ENCODE measurements around the gene NUAK1. TPM values are rescaled to one million over a fixed set of nuclear protein-coding genes. Genes with fewer than 3 reads are reported as not detected.

The NUAK1 gene
- total RNA-seq, 1 experiment from 2014 or later = 10.1 TPM

DNA sequence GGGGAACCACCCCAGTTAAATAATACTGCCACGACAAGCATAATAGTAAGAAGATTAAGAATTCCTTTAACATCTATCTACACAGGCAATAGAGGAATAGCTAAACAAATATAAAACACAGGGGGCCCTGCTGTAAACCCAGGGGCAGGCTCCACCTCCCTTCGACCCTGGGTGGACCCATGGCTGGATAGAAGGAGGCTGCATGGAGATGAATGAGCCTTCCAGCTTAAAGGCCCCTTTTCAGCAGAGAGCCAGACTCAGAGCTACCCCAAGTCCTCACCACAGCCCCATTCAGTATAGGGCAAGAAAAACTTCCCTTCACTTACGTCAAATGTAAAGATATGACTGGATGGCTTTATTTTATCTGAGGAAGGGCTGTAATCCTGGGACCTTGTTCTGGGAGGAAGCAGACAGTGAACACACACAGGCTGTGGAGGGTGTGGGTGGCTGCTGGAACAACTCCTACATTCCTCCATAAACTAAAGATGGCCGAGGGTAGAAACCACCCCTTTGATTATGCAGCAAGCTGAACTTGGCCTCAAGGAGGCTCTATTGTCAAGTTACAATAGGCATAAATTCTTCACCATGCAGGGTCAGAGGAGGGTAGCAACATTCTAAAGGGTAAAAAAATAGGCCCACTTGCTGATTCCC lies 30.4 kb downstream of the NUAK1 start:
- Histone ChIP-seq H4K8ac (replicated peaks; ENCODE audit: insufficient read length, low read depth, low read length) (no peak overlapping the region), H2BK15ac (ENCODE audit: low read depth, low read length) (no peak overlapping the region), H3K18ac (ENCODE audit: insufficient read length, low read depth, low read length) (peak overlapping the region; percentile 28), H3K4me1 (ENCODE audit: insufficient read depth, low read length) (peaks cover 20% of the 10 kb centered on the region), H2BK20ac (ENCODE audit: low read depth, low read length, poor library complexity, severe bottlenecking) (no peak overlapping the region), H3K14ac (ENCODE audit: insufficient read depth, low read length) (peak overlapping the region; percentile 50; the same call in 1 of the 2 replicates), H2BK5ac (ENCODE audit: insufficient read length, low read length) (no peak overlapping the region), H2BK120ac (ENCODE audit: low read depth, low read length, poor library complexity, severe bottlenecking) (peak overlapping the region; percentile 14), H3K9ac (ENCODE audit: extremely low read depth, insufficient read length, low read length) (no peak overlapping the region), H3K4ac (ENCODE audit: low read depth, low read length) (no peak overlapping the region; the same call in 1 of the 2 replicates), H3K9me3 (ENCODE audit: control insufficient read depth, low read depth, low read length) (no peaks in the 10 kb centered on the region), H2AK5ac (ENCODE audit: insufficient read length, low read length) (no peak overlapping the region), H4K20me1 (ENCODE audit: control insufficient read depth, insufficient read depth, insufficient read length) (no peaks in the 10 kb centered on the region), H2BK12ac (ENCODE audit: insufficient read length, low read depth, low read length) (no peak overlapping the region), H3K56ac (ENCODE audit: insufficient read length, low read depth, low read length) (no peak overlapping the region), H4K5ac (ENCODE audit: insufficient read length, low read depth, low read length) (no peak overlapping the region), H3K27me3 (ENCODE audit: insufficient read depth, low read length) (no peaks in the 10 kb centered on the region), H3K79me2 (ENCODE audit: insufficient read depth, low read length) (peaks cover 5% of the 10 kb centered on the region; the same call in 1 of the 2 replicates), H3K79me1 (ENCODE audit: insufficient read depth, low read depth, low read length, poor library complexity, severe bottlenecking) (no peaks in the 10 kb centered on the region), H3K23me2 (ENCODE audit: insufficient read length, low read depth, low read length, poor library complexity, severe bottlenecking) (no peaks in the 10 kb centered on the region), H3T11ph (ENCODE audit: low read length) (no peak overlapping the region), H3K4me2 (ENCODE audit: insufficient read depth, insufficient read length, low read length) (peak overlapping the region; percentile 9), H4K91ac (ENCODE audit: insufficient read length, low read depth, low read length) (peak overlapping the region; percentile 1), H2AFZ (ENCODE audit: low read length) (no peak overlapping the region), H3K27ac (ENCODE audit: insufficient read length, low read depth, low read length) (peak overlapping the region; percentile 44), H3K23ac (ENCODE audit: insufficient read length, low read depth, low read length) (no peak overlapping the region)
- H3K36me3 Mint-ChIP-seq (ENCODE audit: insufficient read depth in 1 of 3, low read depth in 3 of 3) = peaks cover 0 to 8% (median 4%) of the 10 kb centered on the region in 3 experiments; a peak in 3 of 7 replicates
- peak overlapping the region; percentile 7 to 29; a peak in 3 of 5 replicates for H3K4me3 Mint-ChIP-seq
- TF ChIP-seq, protein P1, sequence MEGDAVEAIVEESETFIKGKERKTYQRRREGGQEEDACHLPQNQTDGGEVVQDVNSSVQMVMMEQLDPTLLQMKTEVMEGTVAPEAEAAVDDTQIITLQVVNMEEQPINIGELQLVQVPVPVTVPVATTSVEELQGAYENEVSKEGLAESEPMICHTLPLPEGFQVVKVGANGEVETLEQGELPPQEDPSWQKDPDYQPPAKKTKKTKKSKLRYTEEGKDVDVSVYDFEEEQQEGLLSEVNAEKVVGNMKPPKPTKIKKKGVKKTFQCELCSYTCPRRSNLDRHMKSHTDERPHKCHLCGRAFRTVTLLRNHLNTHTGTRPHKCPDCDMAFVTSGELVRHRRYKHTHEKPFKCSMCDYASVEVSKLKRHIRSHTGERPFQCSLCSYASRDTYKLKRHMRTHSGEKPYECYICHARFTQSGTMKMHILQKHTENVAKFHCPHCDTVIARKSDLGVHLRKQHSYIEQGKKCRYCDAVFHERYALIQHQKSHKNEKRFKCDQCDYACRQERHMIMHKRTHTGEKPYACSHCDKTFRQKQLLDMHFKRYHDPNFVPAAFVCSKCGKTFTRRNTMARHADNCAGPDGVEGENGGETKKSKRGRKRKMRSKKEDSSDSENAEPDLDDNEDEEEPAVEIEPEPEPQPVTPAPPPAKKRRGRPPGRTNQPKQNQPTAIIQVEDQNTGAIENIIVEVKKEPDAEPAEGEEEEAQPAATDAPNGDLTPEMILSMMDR (conservative IDR thresholded peaks at IDR 0.05) = no peak; the same call in 2 of the 3 replicates
- H3K27ac Mint-ChIP-seq = peak overlapping the region; percentile 79 to 97 (median 92)
- DNase-seq = peak; percentile 83
- H3K9me3 Mint-ChIP-seq = no peaks in the 10 kb centered on the region
- no CpG with 5 or more reads among the region's 4 CpGs for WGBS (ENCODE audit: extremely low coverage, insufficient read length, low lambda C conversion rate)
- peaks cover 72% of the 10 kb centered on the region in 2 experiments for H3K4me1 Mint-ChIP-seq
- H3K27me3 Mint-ChIP-seq (ENCODE audit: low read depth) = no peaks in the 10 kb centered on the region

Data from H9 (cell line).